HG03457 (cell line): ENCODE results near the gene EIPR1.
"Not testable (repeated sequence)": the region's sequence is repeated elsewhere in the genome, so short reads cannot be mapped to it uniquely, and the experiment has no call there.

ENCODE experiments used
- ATAC-seq: cut with Tn5 transposase; IDR thresholded peaks from one replicate; pipeline ENCODE4 v1.9.1; 2021; ENCODE audit warnings: moderate number of reproducible peaks; ENCODE audit not compliant: unreplicated experiment

Gene EIPR1

DNA sequence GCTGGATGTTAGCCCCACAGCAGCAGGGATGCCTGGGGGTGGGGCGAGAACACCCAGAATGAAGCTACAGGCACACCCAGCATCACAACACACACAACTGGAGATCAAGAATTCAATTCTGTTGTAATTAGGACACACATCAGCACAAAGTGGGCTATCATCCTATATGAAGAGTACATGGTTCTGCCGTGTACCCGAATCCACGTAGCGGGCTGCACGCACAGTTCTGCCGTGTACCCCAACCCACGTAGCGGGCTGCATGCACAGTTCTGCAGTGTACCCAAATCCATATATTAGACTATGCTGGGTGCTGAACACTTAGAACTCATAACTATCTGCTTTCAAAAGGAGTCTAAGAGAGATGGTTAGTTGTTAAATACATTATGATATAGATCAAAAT, 86.5 kb downstream of the EIPR1 start:
- ATAC-seq: no peak

DNA sequence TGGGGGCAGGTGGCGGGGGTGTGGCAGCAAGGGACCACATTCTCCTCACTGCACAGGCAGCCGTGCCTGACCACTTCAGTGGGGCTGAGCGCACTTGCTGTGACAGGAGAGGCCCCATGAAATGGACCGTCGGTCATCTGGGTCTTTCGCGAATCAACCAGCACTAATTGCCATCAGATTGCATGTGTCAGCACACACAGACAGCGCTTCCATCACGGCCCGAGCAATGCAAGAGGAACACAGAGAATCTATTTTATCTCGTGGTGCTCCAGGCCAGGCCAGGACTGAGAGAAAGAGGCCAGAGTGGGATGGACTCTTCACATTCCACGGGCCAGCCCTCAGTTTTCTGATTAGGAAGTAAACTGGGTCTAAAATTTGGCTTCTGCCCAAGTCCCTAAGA, 87.0 kb downstream of the EIPR1 start:
- ATAC-seq: no peak

DNA sequence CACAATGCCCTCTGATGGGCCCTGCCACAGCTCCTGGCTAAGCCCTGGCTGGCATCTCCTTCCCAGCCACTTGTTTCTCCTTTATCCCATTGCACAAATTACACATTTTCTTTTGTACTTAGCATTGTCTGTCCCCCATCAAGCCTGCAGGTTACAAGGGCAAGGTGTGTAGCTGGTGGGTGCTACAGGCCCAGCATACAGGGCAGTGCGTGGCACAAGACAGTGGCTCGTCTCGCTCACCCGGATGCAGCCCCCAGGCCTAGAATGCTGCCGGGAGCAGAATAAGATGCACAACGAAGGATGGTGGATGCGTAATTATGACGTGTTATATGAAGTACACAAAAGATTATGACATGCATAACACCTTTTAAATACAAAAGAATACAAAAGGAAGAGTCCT, 87.6 kb downstream of the EIPR1 start:
- no peak for ATAC-seq

DNA sequence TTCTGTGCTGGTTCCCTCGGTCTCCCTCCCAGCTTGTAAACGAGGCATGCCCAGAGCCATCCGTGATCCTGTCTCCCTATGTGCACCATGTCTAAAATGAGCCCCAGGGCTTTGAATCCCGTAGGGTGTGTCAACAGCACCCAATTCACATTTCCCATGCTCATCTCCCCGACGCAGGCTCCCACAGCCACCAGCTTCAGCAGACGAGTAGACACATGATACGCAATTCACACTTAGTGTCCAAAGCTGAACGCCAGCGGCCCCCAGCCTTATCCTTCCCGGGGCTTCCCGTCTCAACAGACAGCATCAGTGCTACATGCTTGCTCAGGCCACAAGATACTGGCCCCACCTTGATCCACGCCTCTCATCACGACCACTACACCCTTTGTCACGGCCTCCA, 88.1 kb downstream of the EIPR1 start:
- ATAC-seq: no peak

DNA sequence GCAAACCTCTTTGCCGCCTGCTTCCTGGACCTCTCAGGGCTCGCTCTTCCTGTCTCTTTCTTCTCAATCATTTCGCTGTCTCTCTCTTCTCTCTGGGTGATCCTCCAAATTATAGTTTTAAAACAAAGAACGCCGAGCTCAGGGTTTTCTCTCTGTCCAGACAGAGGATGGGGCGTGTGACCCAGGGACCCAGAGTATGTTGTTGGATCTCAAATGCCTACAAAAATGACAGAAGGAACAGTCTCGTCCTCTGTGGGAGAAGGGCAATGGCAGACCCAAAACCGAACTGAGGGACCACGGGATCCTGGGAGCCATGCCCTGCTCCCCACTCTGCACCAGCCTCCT, 88.5 kb downstream of the EIPR1 start:
- no peak for ATAC-seq

DNA sequence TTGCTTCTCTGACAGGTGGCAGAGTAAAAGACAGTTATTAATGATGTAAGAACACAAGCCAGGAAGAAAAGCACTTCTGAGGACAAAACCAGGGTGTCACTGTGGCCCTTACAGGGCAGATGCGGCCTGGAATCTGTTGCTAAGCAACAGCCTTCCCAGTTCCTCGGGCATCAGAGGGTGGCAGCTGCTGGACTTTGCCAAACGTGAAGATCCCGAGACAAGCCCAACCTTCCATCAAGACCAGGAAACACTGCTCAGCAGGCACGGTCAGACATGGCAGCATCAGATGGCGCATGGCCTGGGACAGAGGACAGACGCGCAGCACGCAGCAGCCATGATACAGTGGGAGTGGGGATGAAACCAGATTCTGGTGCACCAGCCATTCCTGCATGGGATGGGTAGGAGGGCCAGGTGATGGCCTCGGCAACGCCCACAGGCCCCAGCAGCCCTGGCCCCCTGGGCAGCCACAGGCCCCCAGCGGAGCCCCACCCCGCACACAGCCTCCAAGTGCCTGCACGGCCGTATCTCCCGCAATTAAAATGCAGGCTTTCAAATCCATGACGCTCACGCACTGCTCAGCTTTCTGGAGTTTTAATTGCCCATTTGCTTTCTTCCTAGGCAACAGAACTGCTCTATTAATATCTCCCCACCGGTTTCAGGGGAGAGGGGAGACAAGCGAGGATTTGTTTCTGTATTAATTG, 89.0 kb downstream of the EIPR1 start:
- no peak for ATAC-seq

DNA sequence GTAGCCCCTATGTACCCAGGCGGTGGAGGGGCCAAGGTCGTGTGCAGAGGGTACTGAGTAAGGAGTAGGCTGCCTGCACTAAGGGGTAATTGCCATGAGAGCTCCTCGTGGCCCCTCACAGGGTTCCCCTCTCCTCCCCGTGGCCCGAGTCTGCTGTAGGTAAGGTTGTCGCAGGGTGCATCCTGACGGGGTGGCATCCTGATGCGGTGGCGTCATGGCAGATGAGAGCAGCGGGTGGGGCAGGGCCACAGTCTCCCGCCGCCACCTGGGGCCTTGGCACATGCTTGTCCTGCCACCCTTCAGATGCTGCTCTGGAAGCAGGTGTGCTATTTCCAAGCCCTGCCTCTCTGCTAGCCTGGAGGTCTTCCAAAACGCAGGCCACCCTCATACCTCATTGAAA, 89.7 kb downstream of the EIPR1 start:
- ATAC-seq: no peak

DNA sequence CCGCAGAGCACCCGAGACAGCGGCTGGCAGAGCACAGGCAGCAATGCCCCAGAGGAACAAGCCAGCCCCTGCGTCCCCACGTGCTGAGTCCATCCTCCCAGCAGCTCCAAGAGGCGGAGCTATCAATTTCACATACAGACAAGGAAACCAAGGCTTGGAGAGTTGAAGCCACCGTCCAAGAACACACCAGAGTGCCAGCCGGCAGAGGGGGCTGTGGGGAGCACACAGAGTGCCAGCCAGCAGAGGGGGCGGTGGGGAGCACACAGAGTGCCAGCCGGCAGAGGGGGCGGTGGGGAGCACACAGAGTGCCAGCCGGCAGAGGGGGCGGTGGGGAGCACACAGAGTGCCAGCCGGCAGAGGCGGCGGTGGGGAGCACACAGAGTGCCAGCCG, 91.0 kb downstream of the EIPR1 start:
- ATAC-seq: not testable (repeated sequence)

DNA sequence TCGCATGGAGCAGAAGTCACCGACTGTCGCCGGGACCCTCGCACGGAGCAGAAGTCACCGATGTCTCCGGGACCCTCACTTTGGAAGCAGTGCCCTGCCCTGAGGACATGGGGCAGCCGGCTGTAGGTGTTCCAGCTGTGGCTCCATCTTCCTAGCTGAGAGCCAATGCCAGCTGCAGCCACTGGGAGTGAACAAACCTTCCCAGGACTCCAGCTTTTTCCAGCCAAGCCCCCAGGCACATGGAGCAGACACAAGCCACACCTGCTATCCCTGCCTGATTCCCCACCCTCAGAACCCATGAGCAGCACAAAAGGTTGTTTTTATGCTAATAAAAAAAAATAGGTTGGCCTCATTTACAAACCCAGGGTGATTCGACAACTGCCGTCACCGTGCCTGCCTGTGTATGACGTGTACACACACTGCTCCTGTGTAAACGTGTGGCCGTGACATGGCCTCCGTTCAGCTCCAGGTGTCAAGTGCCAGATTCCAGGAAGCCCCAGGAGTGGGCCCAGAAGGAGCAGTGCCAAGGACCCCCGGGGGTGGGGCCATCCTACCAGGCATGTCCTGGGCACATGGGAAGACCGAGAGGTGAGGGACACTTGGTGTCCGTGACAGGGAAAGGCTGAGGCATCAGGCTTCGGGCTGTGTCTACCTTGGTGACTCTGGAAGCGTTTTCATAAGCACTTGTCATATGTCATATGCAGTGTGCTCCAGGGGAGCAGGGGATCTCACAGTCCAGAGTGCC, 91.5 kb downstream of the EIPR1 start:
- ATAC-seq: no peak

DNA sequence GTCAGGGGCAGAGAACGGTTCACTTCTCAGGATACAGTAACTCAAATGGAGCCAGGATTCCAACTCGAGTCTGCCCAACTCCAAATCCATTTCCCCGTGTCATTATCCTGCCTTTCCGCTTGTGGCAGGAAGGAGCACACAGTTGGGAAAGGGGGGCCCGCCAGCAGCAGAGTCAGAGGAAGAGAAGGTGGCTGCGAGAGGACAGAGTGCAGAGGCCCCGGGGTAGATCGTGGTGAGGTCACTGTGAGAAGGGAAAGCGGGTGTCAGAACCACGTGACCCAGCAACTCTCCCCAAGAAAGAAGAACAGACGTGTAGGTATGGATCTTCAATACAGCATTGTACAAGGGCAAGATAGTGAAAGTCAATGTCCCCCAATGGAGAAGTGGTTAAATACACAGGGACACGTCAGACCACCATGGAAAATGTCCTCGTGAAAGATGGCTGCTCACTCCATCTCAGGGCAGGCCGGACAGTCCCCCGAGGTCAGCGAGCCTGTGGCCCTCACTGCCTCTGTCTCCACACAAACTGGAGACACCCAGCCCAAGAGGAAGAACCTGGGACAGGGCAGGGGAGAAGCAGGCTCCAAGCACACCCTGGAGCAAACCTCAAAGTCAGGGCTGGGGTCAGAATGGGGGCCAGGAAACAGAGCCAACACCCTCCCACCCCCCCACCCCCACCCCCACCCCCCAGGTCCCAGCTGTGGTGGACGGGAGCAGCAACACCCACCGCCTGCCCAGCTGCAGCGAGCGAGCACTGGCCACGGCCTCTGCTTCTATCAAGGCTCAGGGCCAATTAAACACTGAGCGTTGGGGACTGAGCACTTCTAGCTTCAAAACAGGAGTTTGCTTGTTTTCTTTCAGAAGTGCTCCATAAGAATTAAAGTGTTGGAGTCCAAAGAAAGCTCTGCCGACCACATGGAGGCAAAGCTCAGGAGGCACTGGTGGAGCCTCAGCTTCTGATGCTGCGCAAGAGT, 92.7 kb downstream of the EIPR1 start:
- ATAC-seq: no peak

DNA sequence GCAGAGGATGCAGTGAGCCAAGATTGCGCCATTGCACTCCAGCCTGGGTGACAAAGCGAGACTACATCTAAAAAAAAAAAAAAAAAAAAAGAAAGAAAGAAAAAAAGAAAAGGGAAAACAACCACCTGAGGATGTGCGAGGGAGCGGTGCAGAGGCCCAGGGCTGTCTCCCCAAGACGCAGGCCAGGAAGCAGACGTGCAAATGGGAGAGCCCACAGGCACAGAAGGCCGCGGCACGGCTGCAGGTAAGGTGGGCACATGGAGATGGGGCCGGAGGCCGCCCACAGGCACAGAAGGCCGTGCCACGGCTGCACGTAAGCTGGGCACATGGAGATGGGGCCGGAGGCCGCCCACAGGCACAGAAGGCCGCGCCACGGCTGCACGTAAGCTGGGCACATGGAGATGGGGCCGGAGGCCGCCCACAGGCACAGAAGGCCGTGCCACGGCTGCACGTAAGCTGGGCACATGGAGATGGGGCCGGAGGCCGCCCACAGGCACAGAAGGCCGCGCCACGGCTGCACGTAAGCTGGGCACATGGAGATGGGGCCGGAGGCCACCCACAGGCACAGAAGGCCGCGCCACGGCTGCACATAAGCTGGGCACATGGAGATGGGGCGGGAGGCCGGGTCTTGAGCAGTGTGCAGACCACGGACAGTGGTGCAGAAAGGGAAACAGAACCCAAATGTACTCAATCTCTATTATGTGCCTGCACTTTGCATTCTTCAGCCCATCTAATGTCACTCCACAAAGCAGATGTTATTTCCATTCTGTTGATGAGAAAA, 93.6 kb downstream of the EIPR1 start:
- not testable (repeated sequence) for ATAC-seq

DNA sequence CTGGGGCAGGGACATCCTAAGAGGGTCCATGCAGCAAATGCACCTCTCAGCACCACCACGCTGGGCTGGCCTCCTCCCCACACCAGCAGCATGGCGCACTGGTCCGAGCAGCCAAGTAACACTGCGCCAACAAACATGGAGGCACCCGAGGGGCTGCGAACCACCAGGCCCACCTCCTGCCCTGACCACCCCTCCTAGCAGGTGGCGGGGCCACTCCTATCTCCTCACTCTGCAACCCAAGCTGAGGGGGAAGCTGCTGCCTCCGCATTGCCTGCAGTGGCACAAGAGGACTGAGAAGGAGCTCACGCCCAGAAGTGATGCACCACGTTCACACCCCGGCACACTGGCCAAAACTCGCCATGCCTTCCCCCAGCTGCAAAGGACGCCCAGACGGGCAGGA, 94.4 kb downstream of the EIPR1 start:
- no peak for ATAC-seq

DNA sequence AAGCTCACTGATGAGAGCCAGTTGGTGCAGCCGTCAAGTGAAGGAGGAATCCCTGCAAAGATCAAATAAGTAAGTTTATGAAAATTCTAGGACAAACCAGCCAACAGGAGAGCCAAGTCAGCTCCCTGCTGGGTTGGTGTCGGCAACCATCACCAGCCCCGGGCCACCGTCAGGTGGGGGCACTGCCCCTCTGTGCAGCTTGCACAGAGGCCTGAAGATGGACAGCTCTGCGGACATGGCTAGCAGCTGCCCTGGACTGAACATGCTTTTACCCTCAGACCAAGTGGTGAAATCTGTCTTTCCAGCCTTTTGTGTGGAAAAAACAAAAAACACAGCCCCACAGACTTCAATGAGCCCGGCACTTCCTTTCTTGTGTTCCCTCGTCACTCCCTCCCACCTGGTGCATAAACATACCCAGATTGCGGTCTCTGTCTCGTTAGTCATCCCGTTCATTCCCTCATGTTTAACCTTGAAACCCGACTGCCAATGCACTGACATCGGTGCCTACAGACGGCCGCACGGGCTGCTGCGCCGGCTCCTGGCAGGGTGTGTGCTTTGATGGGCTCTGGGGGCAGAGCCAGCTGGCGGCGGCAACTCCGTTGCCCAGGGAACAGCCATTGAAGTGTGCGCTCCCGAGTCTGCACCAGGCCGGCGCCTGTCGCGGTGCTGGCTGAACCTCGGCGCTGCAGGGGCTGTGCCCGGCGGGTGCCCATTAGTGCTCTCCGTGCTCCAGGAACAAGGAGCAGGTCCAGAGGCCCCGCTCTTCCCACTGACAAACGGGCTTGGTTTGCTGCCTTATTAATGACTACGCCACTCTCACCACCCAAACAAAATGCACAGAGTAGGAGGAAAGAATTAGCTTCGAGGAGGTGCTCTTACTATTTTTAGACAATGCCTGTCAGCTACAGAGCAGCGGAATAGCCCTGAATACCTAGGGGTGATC, 95.3 kb downstream of the EIPR1 start:
- ATAC-seq: no peak

DNA sequence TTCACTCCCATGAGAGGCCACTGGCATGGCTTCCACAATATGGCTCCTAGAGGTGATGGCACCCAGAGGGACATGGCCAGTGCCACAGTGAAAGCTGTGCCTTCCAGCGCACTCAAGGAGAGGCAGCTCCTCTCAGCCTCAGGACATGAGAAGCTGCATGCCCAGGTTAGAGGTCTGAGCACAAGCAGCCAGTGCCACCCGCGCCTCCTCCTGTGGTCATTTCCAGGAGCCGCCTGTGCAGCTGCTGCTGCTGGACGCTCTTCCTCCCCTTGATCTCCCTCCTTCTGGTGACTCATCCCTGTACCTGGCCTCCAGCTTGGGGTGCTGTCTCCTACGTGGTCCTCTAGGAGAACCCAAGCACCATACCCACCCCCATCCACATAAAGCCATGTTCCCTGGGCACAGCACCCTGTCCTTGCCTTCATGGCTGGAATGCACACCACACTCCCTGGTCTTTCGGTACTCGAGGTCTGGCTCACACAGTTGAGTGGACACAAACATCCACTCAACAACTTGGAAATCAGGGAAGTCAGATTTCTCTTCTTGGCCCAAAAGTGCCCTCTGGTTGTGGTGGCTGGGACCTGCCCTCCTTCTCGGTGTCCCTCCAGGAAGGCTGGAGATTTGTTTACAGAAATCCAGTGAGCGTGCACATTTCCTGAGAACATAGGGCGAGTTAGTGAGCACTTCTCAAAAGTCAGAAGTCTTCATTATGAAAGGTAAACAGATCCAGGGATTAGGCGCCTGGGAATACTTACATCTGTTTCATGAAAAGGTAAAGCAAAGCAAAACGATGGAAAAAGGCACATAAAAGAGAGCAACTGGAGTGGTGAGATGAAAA, 96.7 kb downstream of the EIPR1 start:
- no peak for ATAC-seq

DNA sequence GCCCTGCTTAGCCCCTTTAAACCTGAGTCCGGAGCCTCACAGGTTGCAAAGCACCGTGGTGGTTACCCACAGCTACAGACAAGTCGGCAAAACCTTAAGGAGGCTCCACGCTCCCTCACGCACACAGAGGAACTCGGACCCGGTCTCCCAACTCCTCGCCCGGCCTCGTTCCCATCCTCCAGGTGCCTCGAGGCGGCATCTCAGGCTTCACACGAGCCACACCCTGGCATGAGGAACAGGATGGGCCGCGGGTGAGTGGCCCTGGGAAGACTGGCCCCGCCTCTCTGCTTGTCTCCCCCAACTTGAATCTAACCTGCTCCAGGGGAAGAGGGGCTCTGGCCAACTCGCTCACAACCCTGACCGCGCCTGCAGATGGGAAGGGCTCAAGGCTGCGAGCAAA, 97.4 kb downstream of the EIPR1 start:
- no peak for ATAC-seq

DNA sequence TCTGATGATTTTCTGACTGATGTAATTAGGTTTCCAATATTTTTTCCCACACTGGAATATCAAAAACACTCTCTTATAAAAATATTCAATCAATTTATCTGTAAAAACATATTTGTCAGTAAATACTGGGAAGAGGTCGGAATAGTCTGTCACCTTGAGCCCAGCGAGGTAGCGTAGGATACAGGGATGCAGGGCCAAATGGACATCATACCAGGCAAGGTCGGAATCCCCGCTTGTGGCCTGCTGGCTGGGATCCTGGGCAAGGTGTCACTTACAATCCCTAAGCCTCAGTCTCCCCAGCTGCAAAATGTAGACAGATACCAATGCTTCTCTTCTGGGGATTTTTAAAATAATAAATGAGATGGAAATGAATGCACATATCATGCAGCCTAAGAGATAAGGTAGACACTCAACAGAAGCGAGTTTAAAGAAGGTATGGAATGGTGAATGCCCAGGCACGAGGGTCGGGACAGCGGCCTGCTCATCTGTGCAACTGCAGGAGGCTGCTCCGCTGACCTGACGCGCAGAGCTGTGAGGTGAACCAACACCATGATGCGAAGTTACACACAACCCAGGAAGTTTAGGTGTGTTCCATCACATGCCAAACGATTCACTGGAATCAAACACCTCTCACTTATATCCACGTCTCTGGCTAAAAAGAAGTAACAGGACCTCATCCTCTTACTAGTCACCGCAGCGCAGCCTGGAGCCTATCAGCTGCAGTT, 98.2 kb downstream of the EIPR1 start:
- no peak for ATAC-seq

DNA sequence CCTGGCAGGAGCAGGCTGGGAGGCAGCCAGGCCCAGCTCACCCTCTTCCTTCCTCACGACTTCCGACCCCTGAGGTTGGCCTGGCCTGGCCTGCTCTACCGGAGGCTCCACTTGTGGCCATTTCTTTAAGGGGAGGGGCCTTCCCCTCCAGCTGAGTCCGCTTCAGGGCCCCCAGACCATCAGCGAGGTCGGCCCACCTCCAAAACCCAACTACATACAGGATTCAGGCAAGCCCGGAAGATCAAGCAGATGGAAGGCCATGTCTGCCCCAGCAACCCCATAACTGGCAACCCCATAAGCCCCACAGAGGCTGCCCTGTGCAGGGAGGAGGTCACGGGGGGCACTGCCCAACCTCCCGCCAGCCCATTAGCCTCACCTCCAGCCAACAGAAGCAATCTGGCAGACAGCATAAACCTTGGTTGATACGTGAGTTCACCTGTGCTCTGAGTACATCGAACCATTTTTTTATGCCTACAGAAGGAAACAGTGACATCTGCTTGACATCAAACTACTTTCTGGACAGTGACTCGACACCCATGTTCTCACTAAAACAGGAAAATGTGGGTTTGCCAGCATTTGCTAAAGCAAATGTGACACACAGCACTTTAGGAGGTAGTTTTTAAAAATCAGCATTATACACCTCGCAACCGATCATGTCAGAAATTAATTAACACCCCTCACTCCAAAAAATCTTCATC, 98.9 kb downstream of the EIPR1 start:
- ATAC-seq: no peak
